IMR-90 (cell line): ENCODE data around the gene CAMK2B. TPM values are rescaled to one million over a fixed set of nuclear protein-coding genes. Genes with fewer than 3 reads are reported as not detected.

Experiments
- ATAC-seq: fragments of 200-7000 bp; cut with Tn5 transposase; 2 replicates; pipeline ENCODE4 v1.9.1; 2020; ENCODE audit warnings: low read depth, mild to moderate bottlenecking, moderate library complexity
- BruUV-seq: library from RNA; stranded (reverse); fragments of 400-500 nt; replicated peaks from 2 replicates; lab custom pipeline; 2021; lab: Mats Ljungman, UMichigan
- CTCF ChIA-PET: fragments of 300-600 bp; formaldehyde crosslinking; extraction: SDS; loops from one replicate; lab custom pipeline; 2021; ENCODE audit warnings: antibody characterized with exemption; lab: Yijun Ruan, JAX
- POLR2A ChIA-PET: fragments of 300-600 bp; sonication (Branson Sonifier 250); formaldehyde crosslinking; loops from one replicate; lab custom pipeline; 2022; ENCODE audit warnings: antibody characterized with exemption; ENCODE audit not compliant: unreplicated experiment; lab: Charles Lee
- DNase-seq: peaks from one replicate; pipeline ENCODE4 v3.0.0; 2013
- H2AFZ ChIP-seq: replicated peaks from 2 replicates; pipeline ENCODE3; 2013; ENCODE audit warnings: low read length, mild to moderate bottlenecking; ENCODE audit not compliant: poor library complexity
- H2AK5ac ChIP-seq: 2 replicates; pipeline ENCODE4 v1.6.1; 2013; ENCODE audit warnings: low read depth, low read length, inconsistent platforms
- H2AK9ac ChIP-seq: replicated peaks from 2 replicates; pipeline ENCODE3; 2013; ENCODE audit warnings: mild to moderate bottlenecking, low read depth, low read length, moderate library complexity; ENCODE audit not compliant: poor library complexity
- H2BK120ac ChIP-seq: 2 replicates; pipeline ENCODE4 v1.6.1; 2013; ENCODE audit warnings: low read depth, low read length, inconsistent platforms
- H2BK15ac ChIP-seq: 3 replicates; pipeline ENCODE4 v1.6.1; 2013; ENCODE audit warnings: low read depth, low read length, inconsistent platforms
- H2BK20ac ChIP-seq: 2 replicates; pipeline ENCODE4 v1.6.1; 2013; ENCODE audit warnings: low read depth, mild to moderate bottlenecking, inconsistent platforms, low read length, moderate library complexity
- H2BK5ac ChIP-seq: 2 replicates; pipeline ENCODE4 v1.6.1; 2013; ENCODE audit warnings: mild to moderate bottlenecking, low read depth, low read length, inconsistent platforms; ENCODE audit not compliant: poor library complexity, severe bottlenecking
- H3K14ac ChIP-seq: replicated peaks from 2 replicates; pipeline ENCODE4 v1.6.1; 2013; ENCODE audit warnings: low read depth, low read length, inconsistent platforms
- H3K18ac ChIP-seq: 2 replicates; pipeline ENCODE4 v1.6.1; 2013; ENCODE audit warnings: low read depth, low read length, control low read depth
- H3K23ac ChIP-seq: 2 replicates; pipeline ENCODE4 v1.6.1; 2013; ENCODE audit warnings: low read depth, low read length, inconsistent platforms
- H3K27ac ChIP-seq: 2 replicates; pipeline ENCODE4 v1.5.1; 2013; ENCODE audit warnings: mild to moderate bottlenecking, control low read depth, low read length; ENCODE audit not compliant: insufficient read depth
- H3K27me3 ChIP-seq: 2 replicates; pipeline ENCODE4 v1.6.1; 2013; ENCODE audit warnings: low read length; ENCODE audit not compliant: control insufficient read depth, insufficient read depth
- H3K36me3 ChIP-seq: 2 replicates; pipeline ENCODE4 v1.6.1; 2013; ENCODE audit warnings: low read length, mixed read lengths; ENCODE audit not compliant: control insufficient read depth, insufficient read depth
- H3K4ac ChIP-seq: 2 replicates; pipeline ENCODE4 v1.6.1; 2013; ENCODE audit warnings: low read depth, low read length, inconsistent platforms
- H3K4me1 ChIP-seq: 2 replicates; pipeline ENCODE4 v1.6.1; 2013; ENCODE audit warnings: low read length, mixed read lengths; ENCODE audit not compliant: control insufficient read depth, insufficient read depth
- H3K4me2 ChIP-seq: 2 replicates; pipeline ENCODE4 v1.6.1; 2013; ENCODE audit warnings: low read depth, mild to moderate bottlenecking, control low read depth, low read length, moderate library complexity
- H3K4me3 ChIP-seq: 2 replicates; pipeline ENCODE4 v1.5.1; 2013; ENCODE audit warnings: low read depth, mild to moderate bottlenecking, control low read depth, low read length, moderate library complexity; ENCODE audit not compliant: insufficient read depth
- H3K56ac ChIP-seq: 2 replicates; pipeline ENCODE4 v1.6.1; 2013; ENCODE audit warnings: low read length, inconsistent platforms; ENCODE audit not compliant: insufficient read depth; ENCODE audit errors: extremely low read depth
- H3K79me1 ChIP-seq, 2 experiments: 2 replicates each; pipeline ENCODE4 v1.6.1; 2013; ENCODE audit warnings: low read length in 2 of 2, inconsistent platforms in 1 of 2, low read depth in 1 of 2
- H3K9ac ChIP-seq: 2 replicates; pipeline ENCODE4 v1.6.1; 2013; ENCODE audit warnings: low read depth, low read length, control low read depth
- H3K9me1 ChIP-seq: 2 replicates; pipeline ENCODE4 v1.6.1; 2013; ENCODE audit warnings: low read length, inconsistent platforms; ENCODE audit not compliant: insufficient read depth
- H3K9me3 ChIP-seq: 2 replicates; pipeline ENCODE4 v1.6.1; 2013; ENCODE audit warnings: low read length; ENCODE audit not compliant: control insufficient read depth, insufficient read depth
- H4K20me1 ChIP-seq: 2 replicates; pipeline ENCODE4 v1.6.1; 2013; ENCODE audit warnings: low read length, inconsistent platforms; ENCODE audit not compliant: insufficient read depth
- H4K5ac ChIP-seq: 2 replicates; pipeline ENCODE4 v1.6.1; 2013; ENCODE audit warnings: mild to moderate bottlenecking, low read depth, low read length, control low read depth
- H4K8ac ChIP-seq, 2 experiments: 2 replicates each; pipeline ENCODE4 v1.6.1; 2013; ENCODE audit warnings: low read depth in 2 of 2, low read length in 2 of 2, control low read depth in 1 of 2, inconsistent platforms in 1 of 2
- H4K91ac ChIP-seq: 2 replicates; pipeline ENCODE4 v1.6.1; 2013; ENCODE audit warnings: low read depth, low read length, inconsistent platforms; ENCODE audit not compliant: insufficient read depth
- BHLHE40 ChIP-seq: fragments of 150-350 bp; IDR thresholded peaks from 2 replicates; pipeline ENCODE4 v1.6.1; 2016; ENCODE audit warnings: mild to moderate bottlenecking, low read depth, low read length
- CEBPB ChIP-seq: IDR thresholded peaks from 2 replicates; pipeline ENCODE4 v1.6.1; 2012; ENCODE audit warnings: low read depth, low read length, improper control_type of control experiment
- CHD1 ChIP-seq: IDR thresholded peaks from 2 replicates; pipeline ENCODE4 v1.6.1; 2012; ENCODE audit warnings: low read depth, low read length, improper control_type of control experiment
- ELK1 ChIP-seq: fragments of 150-350 bp; IDR thresholded peaks from 2 replicates; pipeline ENCODE4 v1.6.1; 2016; ENCODE audit warnings: low read depth, mild to moderate bottlenecking, low read length, moderate library complexity, borderline replicate concordance
- FOS ChIP-seq: fragments of 150-350 bp; IDR thresholded peaks from 2 replicates; pipeline ENCODE4 v1.6.1; 2016; ENCODE audit warnings: low read depth, low read length
- NFE2L2 ChIP-seq: fragments of 150-350 bp; IDR thresholded peaks from 2 replicates; pipeline ENCODE4 v1.6.1; 2016; ENCODE audit warnings: low read depth, mild to moderate bottlenecking, low read length
- RAD21 ChIP-seq: IDR thresholded peaks from 2 replicates; pipeline ENCODE4 v1.6.1; 2012; ENCODE audit warnings: low read length, improper control_type of control experiment
- RCOR1 ChIP-seq: IDR thresholded peaks from 2 replicates; pipeline ENCODE4 v1.6.1; 2012; ENCODE audit warnings: mild to moderate bottlenecking, low read length, improper control_type of control experiment; ENCODE audit not compliant: insufficient replicate concordance
- RFX5 ChIP-seq: IDR thresholded peaks from 2 replicates; pipeline ENCODE4 v1.8.0; 2012; ENCODE audit warnings: low read depth, mild to moderate bottlenecking, low read length, moderate library complexity
- WGBS, 2 experiments: methylation state at CpG; one replicate each; pipeline versions ENCODE4 v1.1.5 to v1.1.7; 2013; ENCODE audit warnings: missing lambda C conversion rate in 2 of 2; ENCODE audit not compliant: insufficient read length in 1 of 2; ENCODE audit errors: extremely low coverage in 2 of 2; 5-methylcytosine and 5-hydroxymethylcytosine counted together
- dilution Hi-C: fragments of 300-500 bp; cut with HindIII; formaldehyde crosslinking; loops from one replicate; pipeline ENCODE4 v1.14.3; 2018; ENCODE audit warnings: low sequenced_read_pairs; ENCODE audit not compliant: unreplicated experiment
- in situ Hi-C: fragments of 300-500 bp; cut with MboI; formaldehyde crosslinking; loops from 3 replicates; pipeline ENCODE4 v1.14.3; 2019; ENCODE audit warnings: low sequenced_read_pairs, inconsistent platforms, mixed read lengths
- intact Hi-C: fragments of 100-400 bp; cut with micrococcal nuclease; formaldehyde crosslinking; loops from 2 replicates; pipeline ENCODE4 v1.10.0; 2022
- polyA plus RNA-seq, 3 experiments: library from polyadenylated mRNA; depleted of rRNA; stranded (reverse); fragments of >200 nt; gene quantifications; 2 replicates each; pipeline ENCODE4 v1.2.3, GENCODE V29; 2012; ENCODE audit warnings: low replicate concordance in 1 of 3
- total RNA-seq: library from RNA; depleted of rRNA; stranded (reverse); fragments of >200 nt; gene quantifications from 2 replicates; pipeline ENCODE4 v1.2.3, GENCODE V29; 2012

CAMK2B gene
- total and polyA plus RNA-seq, 2 of the 4 experiments (the other 2 are of a cell fraction) = 0.18 to 0.36 TPM

GRCh38 chr7:44274623-44274975, 50.8 kb downstream of the CAMK2B start:
- H3K36me3 ChIP-seq = no peaks in the 10 kb centered on the region
- no peak overlapping the region for H3K4me2 ChIP-seq
- H3K27me3 ChIP-seq = peaks cover 36% of the 10 kb centered on the region
- intact Hi-C loops (no loop called here), in situ Hi-C loops (no loop called here), dilution Hi-C loops (no loop called here)
- no peak overlapping the region for H4K5ac ChIP-seq
- no peak overlapping the region for H2BK5ac ChIP-seq
- no peaks in the 10 kb centered on the region for H4K20me1 ChIP-seq
- DNase-seq (no peak), ATAC-seq (no peak)
- H2BK20ac ChIP-seq = no peak overlapping the region
- no peak overlapping the region for H3K56ac ChIP-seq
- H3K9me1 ChIP-seq = 0 out of 2 replicates have a peak, but pooled peaks cover 2% of the 10 kb centered on the region
- no peak overlapping the region for H3K18ac ChIP-seq
- TF ChIP-seq BHLHE40 = no peak
- TF ChIP-seq NFE2L2 = no peak
- TF ChIP-seq RCOR1 = no peak
- no peak for TF ChIP-seq CEBPB
- TF ChIP-seq RFX5 = no peak
- TF ChIP-seq ELK1 = no peak
- TF ChIP-seq RAD21 = no peak
- no peak for TF ChIP-seq FOS
- no peak for TF ChIP-seq CHD1
- no peak overlapping the region for H2AK5ac ChIP-seq
- H2BK120ac ChIP-seq = no peak overlapping the region
- no peak overlapping the region for H4K8ac ChIP-seq
- no peak overlapping the region for H4K91ac ChIP-seq
- H3K23ac ChIP-seq = no peak overlapping the region
- H3K4ac ChIP-seq = no peak overlapping the region
- no peak overlapping the region for H3K14ac ChIP-seq
- no peak overlapping the region for H3K9ac ChIP-seq
- H3K4me3 ChIP-seq = no peak overlapping the region
- no peak overlapping the region for H2AFZ ChIP-seq
- WGBS, 2 experiments = no CpG with 5 or more reads among the region's 3 CpGs
- CTCF ChIA-PET = no interaction called here
- no peak overlapping the region for H2AK9ac ChIP-seq
- H2BK15ac ChIP-seq = no peak overlapping the region
- H3K79me1 ChIP-seq = no peaks in the 10 kb centered on the region
- POLR2A ChIA-PET = no interaction called here
- H3K27ac ChIP-seq = no peak overlapping the region
- peaks cover 5% of the 10 kb centered on the region; the same call in 1 of the 2 replicates for H3K4me1 ChIP-seq
- H3K9me3 ChIP-seq = no peaks in the 10 kb centered on the region
- no TSS peak for BruUV-seq
